Measurements from ENCODE around the gene LRP1.

LRP1 gene

DNA sequence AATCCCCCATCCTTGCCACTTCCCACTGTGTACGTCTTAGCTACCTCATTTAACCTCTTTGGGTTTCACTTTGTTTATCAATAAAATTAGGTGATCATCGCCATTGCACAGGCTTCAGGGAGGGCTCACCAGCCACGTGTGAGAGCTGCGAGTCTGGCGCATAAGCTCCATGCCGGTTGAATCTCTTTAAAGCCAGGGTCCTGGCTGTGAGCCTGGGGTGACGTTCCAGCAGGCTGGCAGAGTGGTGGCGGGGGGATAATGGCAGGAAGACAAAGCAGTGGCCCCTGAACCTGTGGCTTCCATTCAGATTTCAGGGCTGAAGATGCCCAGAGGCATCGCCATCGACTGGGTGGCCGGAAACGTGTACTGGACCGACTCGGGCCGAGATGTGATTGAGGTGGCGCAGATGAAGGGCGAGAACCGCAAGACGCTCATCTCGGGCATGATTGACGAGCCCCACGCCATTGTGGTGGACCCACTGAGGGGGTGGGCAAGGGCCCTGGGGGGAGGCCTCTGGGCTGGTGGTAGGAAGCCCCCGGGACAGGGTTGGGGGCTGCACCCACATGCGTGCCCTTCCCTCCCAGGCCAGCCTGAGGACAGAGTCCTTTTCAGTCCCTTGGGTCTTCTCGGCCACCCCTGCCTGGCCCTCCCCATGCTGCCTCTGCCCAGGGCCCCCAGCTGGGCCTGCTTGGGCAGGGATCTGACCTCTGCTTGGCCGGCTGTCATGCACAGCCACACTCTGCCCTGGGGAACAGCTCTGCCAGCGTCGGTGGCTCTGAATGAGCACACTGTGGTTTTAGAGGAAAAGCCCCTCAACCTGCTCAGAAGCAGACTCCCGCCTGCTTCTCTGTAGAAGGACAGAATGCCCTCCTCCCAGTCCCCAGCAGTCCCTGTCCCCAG is 79.7 kb downstream of the LRP1 start:
- TF ChIP-seq, protein P1, sequence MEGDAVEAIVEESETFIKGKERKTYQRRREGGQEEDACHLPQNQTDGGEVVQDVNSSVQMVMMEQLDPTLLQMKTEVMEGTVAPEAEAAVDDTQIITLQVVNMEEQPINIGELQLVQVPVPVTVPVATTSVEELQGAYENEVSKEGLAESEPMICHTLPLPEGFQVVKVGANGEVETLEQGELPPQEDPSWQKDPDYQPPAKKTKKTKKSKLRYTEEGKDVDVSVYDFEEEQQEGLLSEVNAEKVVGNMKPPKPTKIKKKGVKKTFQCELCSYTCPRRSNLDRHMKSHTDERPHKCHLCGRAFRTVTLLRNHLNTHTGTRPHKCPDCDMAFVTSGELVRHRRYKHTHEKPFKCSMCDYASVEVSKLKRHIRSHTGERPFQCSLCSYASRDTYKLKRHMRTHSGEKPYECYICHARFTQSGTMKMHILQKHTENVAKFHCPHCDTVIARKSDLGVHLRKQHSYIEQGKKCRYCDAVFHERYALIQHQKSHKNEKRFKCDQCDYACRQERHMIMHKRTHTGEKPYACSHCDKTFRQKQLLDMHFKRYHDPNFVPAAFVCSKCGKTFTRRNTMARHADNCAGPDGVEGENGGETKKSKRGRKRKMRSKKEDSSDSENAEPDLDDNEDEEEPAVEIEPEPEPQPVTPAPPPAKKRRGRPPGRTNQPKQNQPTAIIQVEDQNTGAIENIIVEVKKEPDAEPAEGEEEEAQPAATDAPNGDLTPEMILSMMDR (IDR thresholded peaks at IDR 0.05; ENCODE audit: borderline replicate concordance, insufficient read depth, low read depth, low read length): no peak
- H3K4me3 ChIP-seq (ENCODE audit: low read depth, low read length): no peak overlapping the region

GRCh38 chr12:57208631-57209282 is 80.5 kb downstream of the LRP1 start:
- TF ChIP-seq, protein P1 (IDR thresholded peaks at IDR 0.05; ENCODE audit: borderline replicate concordance, insufficient read depth, low read depth, low read length): no peak
- H3K4me3 ChIP-seq (ENCODE audit: low read depth, low read length): no peak overlapping the region

DNA sequence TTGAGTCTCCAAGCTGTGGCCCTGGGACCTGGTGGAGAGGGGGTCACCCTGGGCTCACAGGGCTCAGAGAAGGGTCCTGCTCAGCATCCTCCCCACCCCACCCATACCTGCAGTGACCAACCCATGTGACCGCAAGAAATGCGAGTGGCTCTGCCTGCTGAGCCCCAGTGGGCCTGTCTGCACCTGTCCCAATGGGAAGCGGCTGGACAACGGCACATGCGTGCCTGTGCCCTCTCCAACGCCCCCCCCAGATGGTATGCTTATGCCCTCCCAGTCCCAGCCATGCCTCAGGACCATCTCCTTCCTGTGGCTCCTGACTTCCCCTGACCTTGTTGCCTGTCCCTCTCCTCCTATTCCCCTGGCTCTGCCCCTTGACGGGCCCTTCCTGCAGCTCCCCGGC is 81.6 kb downstream of the LRP1 start:
- H3K4me3 ChIP-seq (ENCODE audit: low read depth, low read length): no peak overlapping the region
- TF ChIP-seq, protein P1 (IDR thresholded peaks at IDR 0.05; ENCODE audit: borderline replicate concordance, insufficient read depth, low read depth, low read length): no peak

DNA sequence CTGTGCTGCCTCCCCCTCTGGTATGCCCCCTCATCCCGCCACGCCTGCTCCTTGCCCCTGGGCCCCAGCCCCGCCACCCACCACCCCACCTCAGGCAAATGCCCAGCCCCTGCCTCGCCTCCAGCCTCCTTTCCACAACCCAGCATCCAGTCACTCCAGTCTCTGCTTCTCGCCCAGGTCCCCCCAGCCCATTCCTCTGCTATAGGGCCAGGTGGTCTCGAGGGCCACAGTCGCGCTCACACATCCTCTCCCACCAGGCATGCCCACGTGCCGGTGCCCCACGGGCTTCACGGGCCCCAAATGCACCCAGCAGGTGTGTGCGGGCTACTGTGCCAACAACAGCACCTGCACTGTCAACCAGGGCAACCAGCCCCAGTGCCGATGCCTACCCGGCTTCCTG is 82.2 kb downstream of the LRP1 start:
- TF ChIP-seq, protein P1 (IDR thresholded peaks at IDR 0.05; ENCODE audit: borderline replicate concordance, insufficient read depth, low read depth, low read length): no peak
- no peak overlapping the region for H3K4me3 ChIP-seq (ENCODE audit: low read depth, low read length)

DNA sequence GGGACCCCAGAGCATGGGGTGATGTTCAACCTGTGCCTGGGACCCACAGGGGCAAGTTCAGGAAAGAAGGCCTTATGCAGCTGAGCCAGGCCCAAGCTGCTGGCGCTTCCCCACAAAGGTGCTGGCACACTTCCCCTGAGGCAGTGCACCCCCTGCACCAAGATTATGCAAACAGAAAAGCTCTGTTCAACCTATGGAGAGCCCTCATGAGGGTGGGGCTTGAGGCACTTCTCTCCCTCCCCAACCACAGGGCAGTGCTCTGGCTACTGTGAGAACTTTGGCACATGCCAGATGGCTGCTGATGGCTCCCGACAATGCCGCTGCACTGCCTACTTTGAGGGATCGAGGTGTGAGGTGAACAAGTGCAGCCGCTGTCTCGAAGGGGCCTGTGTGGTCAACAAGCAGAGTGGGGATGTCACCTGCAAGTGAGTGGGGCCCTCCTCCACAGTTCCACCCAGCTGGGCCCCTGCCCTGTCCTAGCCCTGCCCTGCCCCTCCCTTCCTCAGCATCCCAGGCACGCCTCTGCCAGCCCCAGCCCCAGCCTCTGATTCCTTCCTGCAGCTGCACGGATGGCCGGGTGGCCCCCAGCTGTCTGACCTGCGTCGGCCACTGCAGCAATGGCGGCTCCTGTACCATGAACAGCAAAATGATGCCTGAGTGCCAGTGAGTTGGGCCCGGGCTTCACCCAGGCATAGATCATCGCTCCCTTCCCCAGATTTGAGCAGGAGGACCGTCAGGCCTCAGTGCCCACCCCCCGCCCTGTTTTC is 82.8 kb downstream of the LRP1 start:
- H3K4me3 ChIP-seq (ENCODE audit: low read depth, low read length): no peak overlapping the region
- TF ChIP-seq, protein P1 (IDR thresholded peaks at IDR 0.05; ENCODE audit: borderline replicate concordance, insufficient read depth, low read depth, low read length): no peak

DNA sequence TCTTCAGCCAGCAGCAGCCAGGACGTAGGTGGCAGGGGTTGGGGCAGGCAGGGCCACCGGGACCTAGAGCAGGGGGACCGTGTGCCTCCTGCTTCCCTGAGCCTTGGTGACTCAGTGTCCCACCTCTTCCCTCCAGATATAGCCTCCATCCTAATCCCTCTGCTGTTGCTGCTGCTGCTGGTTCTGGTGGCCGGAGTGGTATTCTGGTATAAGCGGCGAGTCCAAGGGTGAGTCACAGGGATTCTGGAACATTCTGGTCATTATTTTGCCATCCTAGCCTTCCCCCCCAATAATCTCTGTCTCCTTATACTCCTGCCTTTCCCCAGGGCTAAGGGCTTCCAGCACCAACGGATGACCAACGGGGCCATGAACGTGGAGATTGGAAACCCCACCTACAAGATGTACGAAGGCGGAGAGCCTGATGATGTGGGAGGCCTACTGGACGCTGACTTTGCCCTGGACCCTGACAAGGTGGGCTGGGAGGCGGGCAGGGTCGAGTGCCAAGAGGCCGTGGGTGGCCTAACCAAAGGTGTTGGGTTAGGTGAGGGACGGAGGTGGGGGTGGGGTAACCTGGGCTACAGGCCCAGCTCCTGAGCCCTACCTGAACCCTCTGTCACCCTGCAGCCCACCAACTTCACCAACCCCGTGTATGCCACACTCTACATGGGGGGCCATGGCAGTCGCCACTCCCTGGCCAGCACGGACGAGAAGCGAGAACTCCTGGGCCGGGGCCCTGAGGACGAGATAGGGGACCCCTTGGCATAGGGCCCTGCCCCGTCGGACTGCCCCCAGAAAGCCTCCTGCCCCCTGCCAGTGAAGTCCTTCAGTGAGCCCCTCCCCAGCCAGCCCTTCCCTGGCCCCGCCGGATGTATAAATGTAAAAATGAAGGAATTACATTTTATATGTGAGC is 83.8 kb downstream of the LRP1 start:
- no peak overlapping the region for H3K4me3 ChIP-seq (ENCODE audit: low read depth, low read length)
- TF ChIP-seq, protein P1 (IDR thresholded peaks at IDR 0.05; ENCODE audit: borderline replicate concordance, insufficient read depth, low read depth, low read length): no peak

Data from GM12875 (cell line).